Omental fat pad (tissue), 4 donors: ENCODE data around the gene TPBG. TPM values are rescaled to one million over a fixed set of nuclear protein-coding genes. Genes with fewer than 3 reads are reported as not detected.

ENCODE experiments used
- ATAC-seq: fragments of 150-250 bp; one replicate; pipeline ENCODE4 v1.9.1; 2016; ENCODE audit warnings: mild to moderate bottlenecking, moderate library complexity; ENCODE audit not compliant: low FRiP score
- DNase-seq: peaks from one replicate; pipeline ENCODE4 v3.0.0-alpha.2; 2019; ENCODE audit warnings: low spot score
- CTCF ChIP-seq, 3 donors: fragments of 450-650 bp; IDR thresholded peaks; one replicate each; pipeline ENCODE4 v1.5.1; 2016 to 2017; ENCODE audit warnings: antibody characterized with exemption in 3 of 3, mild to moderate bottlenecking in 3 of 3, moderate library complexity in 2 of 3
- total RNA-seq, 4 donors: library from RNA; depleted of rRNA; stranded (reverse); fragments of >200 nt; gene quantifications; one replicate each; pipeline ENCODE4 v1.1.0, GENCODE V29; 2016

TPBG gene
- 10 to 100 TPM; 15.9 to 46.4 (median 25.3) TPM for total RNA-seq

- DNase-seq (no peak), ATAC-seq (peak; percentile 70)
- TF ChIP-seq CTCF (IDR thresholded peaks at IDR 0.05), result no peak
Measured at GRCh38 chr6:82363428-82364086, at the start of gene TPBG. TSS of gene TPBG (plus strand) at chr6:82363817. CDS start at chr6:82364962, 1,145 bp downstream.

- no peak for TF ChIP-seq CTCF (IDR thresholded peaks at IDR 0.05)
- ATAC-seq (peak; percentile 67), DNase-seq (no peak)
Measured at GRCh38 chr6:82322386-82322785, 41.2 kb upstream of the TPBG start.

DNA sequence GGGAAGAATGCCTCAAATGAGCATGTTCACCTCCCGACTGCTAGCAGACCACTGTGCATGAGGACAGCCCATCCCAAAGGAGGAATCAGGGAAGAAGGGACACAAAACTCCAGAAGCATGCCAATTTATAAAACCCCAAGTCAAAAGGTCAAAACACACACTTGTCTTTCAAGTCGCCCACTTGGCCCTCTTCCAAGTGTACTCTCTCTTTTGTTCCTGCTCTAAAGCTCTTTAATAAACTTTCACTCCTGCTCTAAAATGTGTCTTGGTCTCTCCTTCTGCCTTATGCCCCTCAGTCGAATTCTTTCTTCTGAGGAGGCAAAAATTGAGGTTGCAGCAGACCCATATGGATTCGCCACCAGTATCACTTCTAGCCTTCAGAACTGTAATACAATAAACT is 33.9 kb upstream of the TPBG start:
- TF ChIP-seq CTCF (IDR thresholded peaks at IDR 0.05), result no peak

DNA sequence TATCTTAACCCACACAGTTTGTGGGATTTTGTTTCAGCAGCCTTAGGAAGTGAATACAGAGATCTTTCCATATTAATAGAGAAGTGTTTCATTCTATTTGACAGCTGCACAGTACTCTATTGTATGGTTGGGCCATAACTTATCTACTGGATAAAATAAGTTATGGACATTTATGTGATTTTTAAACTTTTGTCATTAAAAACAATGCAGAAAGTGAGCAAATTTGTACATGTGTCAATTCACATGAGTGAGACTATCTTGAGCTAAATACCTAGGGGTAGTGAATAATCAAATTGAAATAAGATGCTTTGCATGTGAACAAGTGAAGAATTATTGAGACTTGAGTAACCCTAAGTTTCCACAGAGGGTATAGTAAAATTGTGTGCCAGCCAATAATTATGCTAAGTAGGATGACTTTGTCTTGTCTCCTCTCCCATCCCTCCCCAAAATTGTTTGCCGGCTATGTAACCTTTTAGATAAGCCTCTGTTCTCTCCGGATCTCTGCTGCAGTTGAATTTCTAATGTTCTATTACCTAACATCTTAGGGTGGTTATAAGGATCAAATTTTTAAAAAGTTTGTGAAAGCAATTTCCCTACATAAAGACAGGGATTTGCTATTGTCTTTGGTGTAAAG is 33.3 kb upstream of the TPBG start:
- ATAC-seq, result peak; percentile 80
- TF ChIP-seq CTCF (IDR thresholded peaks at IDR 0.05), result no peak
- DNase-seq, result no peak

More for the DNA sequence above, 33.9 kb upstream of the TPBG start:
- ATAC-seq (no peak), DNase-seq (no peak)

DNA sequence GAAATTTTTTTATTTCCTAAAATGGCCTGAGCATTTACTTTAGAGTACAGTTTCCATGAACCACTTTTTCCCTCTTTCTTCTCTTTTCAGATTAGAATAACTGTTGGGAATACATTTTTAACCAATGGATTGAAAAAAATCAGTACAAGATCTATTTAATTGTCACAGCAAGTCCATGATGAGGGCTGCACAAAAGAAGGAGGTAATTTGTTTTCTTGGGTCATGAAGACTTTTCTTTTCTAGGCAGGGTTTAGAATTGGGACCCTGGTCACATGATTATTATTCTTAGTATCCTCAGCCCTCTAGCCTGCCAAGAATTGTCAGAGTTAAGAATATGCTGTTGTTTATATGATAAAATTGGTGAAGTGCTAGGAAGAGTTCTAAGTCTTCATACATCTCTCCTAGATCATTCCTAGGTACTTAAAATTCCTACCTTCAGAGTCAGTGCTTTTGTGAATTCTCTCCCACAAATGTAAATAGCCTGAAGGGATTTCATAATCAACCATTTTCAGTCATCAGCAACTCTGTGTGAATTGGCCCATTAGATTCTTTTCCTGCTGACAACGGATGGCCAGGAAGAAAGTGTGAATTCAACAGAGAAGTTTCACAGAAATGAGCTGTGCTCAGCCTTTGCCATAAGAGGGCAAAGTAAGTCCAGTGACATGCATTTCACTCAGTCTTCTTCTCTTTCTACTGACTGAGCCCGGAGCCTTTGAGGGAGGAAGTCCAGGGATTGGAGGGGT is 32.4 kb upstream of the TPBG start:
- DNase-seq (no peak), ATAC-seq (peak; percentile 93)
- TF ChIP-seq CTCF (IDR thresholded peaks at IDR 0.05), result no peak

GRCh38 chr6:82333781-82334180 is 29.8 kb upstream of the TPBG start:
- no peak for TF ChIP-seq CTCF (IDR thresholded peaks at IDR 0.05)
- ATAC-seq (no peak), DNase-seq (no peak)
